Psoas muscle (tissue), 8 donors: ENCODE data around the gene PPP6R2. TPM values are rescaled to one million over a fixed set of nuclear protein-coding genes. Genes with fewer than 3 reads are reported as not detected.

Experiments
- ATAC-seq, 4 donors: fragments of 200-7000 bp; cut with Tn5 transposase; one replicate each; pipeline ENCODE4 v1.9.1; 2020; ENCODE audit warnings: moderate library complexity in 3 of 4, mild to moderate bottlenecking in 2 of 4
- DNase-seq, 2 donors: peaks; one replicate each; pipeline ENCODE4 v3.0.0-alpha.2; 2020
- H3K27ac ChIP-seq: fragments of 200-600 bp; one replicate; pipeline ENCODE4 v1.8.0; 2022
- H3K27me3 ChIP-seq, 3 donors: fragments of 200-600 bp in 1 of 3; one replicate each; pipeline versions ENCODE4 v1.6.1 to v1.8.0; 2013 to 2022; ENCODE audit warnings: low read length in 2 of 3, mild to moderate bottlenecking in 2 of 3, moderate library complexity in 1 of 3; ENCODE audit not compliant: insufficient read depth in 3 of 3
- H3K36me3 ChIP-seq, 2 donors: fragments of 200-600 bp in 1 of 2; one replicate each; pipeline versions ENCODE4 v1.6.1 to v1.8.0; 2013 to 2022; ENCODE audit warnings: low read depth in 1 of 2, mild to moderate bottlenecking in 1 of 2, moderate library complexity in 1 of 2; ENCODE audit not compliant: insufficient read depth in 1 of 2
- H3K4me1 ChIP-seq: fragments of 200-600 bp; one replicate; pipeline ENCODE4 v1.8.0; 2022
- H3K4me3 ChIP-seq: fragments of 200-600 bp; one replicate; pipeline ENCODE4 v1.8.0; 2022; ENCODE audit warnings: mild to moderate bottlenecking
- H3K9me3 ChIP-seq: fragments of 200-600 bp; one replicate; pipeline ENCODE4 v1.8.0; 2022
- CTCF ChIP-seq: fragments of 200-600 bp; IDR thresholded peaks from one replicate; pipeline ENCODE4 v1.8.0; 2022; ENCODE audit warnings: antibody characterized with exemption
- WGBS, 3 donors: extraction: QIAGEN DNeasy Blood & Tissue Kit; methylation state at CpG; one replicate each; pipeline versions ENCODE4 v1.1.6 to v1.1.7; 2013; 5-methylcytosine and 5-hydroxymethylcytosine counted together
- intact Hi-C, 2 donors: fragments of 100-400 bp; cut with DNase I; formaldehyde crosslinking; loops; one replicate each; pipeline versions ENCODE4 v1.11.0 to v1.14.2; 2022
- polyA plus RNA-seq, 3 donors: library from polyadenylated mRNA; stranded (reverse); fragments of 200-250 nt; gene quantifications; one replicate each; pipeline ENCODE4 v1.2.3, GENCODE V29; 2013
- total RNA-seq, 4 donors: library from RNA; stranded (reverse); fragmentation: NEBNext Ultra II Directional in 2 of 4; extraction: Animal tissue kit (Norgen Biotek cat#: 25700) in 2 of 4; gene quantifications; one replicate each; pipeline versions ENCODE4 v1.2.1 to v1.2.4, GENCODE V29; 2021 to 2023
- donor health status: healthy with polysubstance abuse.
- donor health status: DM: no; HTN: no; CAD: no; lungs with moderate emphysema.
- donor health status: Bipolar disorder and iron deficiency.
- donor health status: healthy.
- donor health status: DM: yes; HTN: yes; CAD: no.
- donor health status: DM: no; HTN: no; CAD: no.
- donor health status: DM: no; HTN: no; CAD: no.
- donor health status: DM: yes; HTN: yes; CAD: no.

The PPP6R2 gene
- total and polyA plus RNA-seq, 7 donors = 31.6 to 48.2 (median 41.6) TPM

DNA sequence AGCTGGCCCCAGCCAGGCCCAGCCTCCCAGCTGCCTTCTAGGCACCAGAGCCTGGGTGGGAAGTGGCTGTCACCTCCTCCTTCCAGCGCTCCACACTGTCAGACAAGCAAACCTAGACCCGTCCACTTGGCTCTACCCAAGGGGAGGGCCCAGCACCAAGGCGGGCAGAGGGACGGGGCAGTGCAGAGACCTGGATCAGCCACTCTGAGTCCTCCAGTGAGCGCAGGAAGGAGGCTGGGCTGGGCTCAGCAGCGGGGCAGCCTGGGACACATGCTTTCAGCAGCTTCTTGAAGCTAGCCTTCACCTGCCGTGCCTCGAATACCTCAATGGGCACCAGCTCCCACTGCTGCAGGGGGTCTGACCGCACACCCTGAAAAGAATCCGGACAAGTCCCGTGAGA is 112.9 kb downstream of the PPP6R2 start:
- Histone ChIP-seq H3K4me1 (no peaks in the 10 kb centered on the region), H3K27me3 (no peaks in the 10 kb centered on the region), H3K4me3 (no peak overlapping the region), H3K9me3 (no peaks in the 10 kb centered on the region), H3K36me3 (peaks cover 5 to 98% of the 10 kb centered on the region in 2 donors), H3K27ac (no peak overlapping the region)
- intact Hi-C loops = no loop called here
- no peak for TF ChIP-seq CTCF
- DNase-seq (no peak), ATAC-seq (no peak)
- 94 to 98% (median 95%) methylated on average over 7 to 11 of the region's 11 CpGs for WGBS, 3 donors

GRCh38 chr22:50456466-50457234 is 113.5 kb downstream of the PPP6R2 start:
- ATAC-seq (no peak), DNase-seq (no peak)
- no peak overlapping the region for H3K27ac ChIP-seq
- H3K4me3 ChIP-seq = no peak overlapping the region
- H3K27me3 ChIP-seq = no peaks in the 10 kb centered on the region
- 83 to 89% (median 87%) methylated on average over 34 of the region's 34 CpGs for WGBS, 3 donors
- no peaks in the 10 kb centered on the region for H3K4me1 ChIP-seq
- peaks cover 5 to 98% of the 10 kb centered on the region in 2 donors for H3K36me3 ChIP-seq
- H3K9me3 ChIP-seq = no peaks in the 10 kb centered on the region
- TF ChIP-seq CTCF = no peak
- intact Hi-C loops = no loop called here

GRCh38 chr22:50459016-50459415 is 115.9 kb downstream of the PPP6R2 start:
- Histone ChIP-seq H3K27ac (no peak overlapping the region), H3K4me1 (no peaks in the 10 kb centered on the region), H3K36me3 (peaks cover 8 to 99% of the 10 kb centered on the region in 2 donors), H3K27me3 (no peaks in the 10 kb centered on the region), H3K4me3 (no peak overlapping the region), H3K9me3 (no peaks in the 10 kb centered on the region)
- intact Hi-C loops = no loop called here
- TF ChIP-seq CTCF = no peak
- DNase-seq (no peak), ATAC-seq (no peak)
- WGBS, 3 donors = 89 to 91% (median 89%) methylated on average over 22 of the region's 22 CpGs

DNA sequence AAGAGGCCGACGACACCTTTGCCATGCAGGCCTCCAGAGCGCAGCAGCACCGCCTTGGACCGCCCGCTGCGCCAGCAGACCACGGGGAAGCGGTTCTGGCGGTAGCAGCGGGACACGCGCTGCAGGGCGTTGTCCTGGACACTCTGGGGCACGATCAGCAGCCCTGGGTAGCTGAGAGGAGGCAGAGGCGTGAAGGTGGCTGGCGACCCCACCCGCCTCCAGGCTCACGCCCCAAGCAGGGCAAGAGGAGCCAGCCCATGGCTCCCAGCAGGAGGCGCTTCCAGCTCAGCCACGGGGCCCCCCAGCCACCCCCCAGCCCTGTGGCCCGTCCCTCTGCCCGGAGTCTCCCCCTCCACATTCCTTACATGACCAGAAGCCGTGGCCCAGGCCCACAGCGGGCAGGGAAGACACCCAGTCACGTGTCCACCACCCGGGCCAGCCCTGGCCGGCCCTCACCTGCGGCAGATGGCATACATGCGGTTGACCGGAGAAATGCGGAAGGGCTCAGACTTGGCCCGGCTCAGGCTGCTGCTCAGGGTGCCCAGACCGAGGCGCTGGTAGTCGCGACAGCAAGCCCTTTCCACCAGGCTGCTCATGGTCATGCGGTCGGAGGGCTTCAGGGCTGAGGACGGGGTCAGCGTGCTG is 116.5 kb downstream of the PPP6R2 start:
- Histone ChIP-seq H3K9me3 (no peaks in the 10 kb centered on the region), H3K36me3 (peaks cover 8 to 99% of the 10 kb centered on the region in 2 donors), H3K4me1 (no peaks in the 10 kb centered on the region), H3K27ac (no peak overlapping the region), H3K27me3 (no peaks in the 10 kb centered on the region), H3K4me3 (no peak overlapping the region)
- intact Hi-C loops = no loop called here
- DNase-seq (no peak), ATAC-seq (no peak)
- WGBS, 3 donors = 92 to 95% (median 94%) methylated on average over 37 to 41 of the region's 41 CpGs
- no peak for TF ChIP-seq CTCF
